Stimulated activated CD4-positive, alpha-beta T cell treated with anti-CD3 and anti-CD28 coated beads, Interleukin-15, amount 100 ng/mL, for 48 hours (primary cell): ENCODE results near the gene SLC16A7.

Experiments
- DNase-seq, 2 donors: peaks; one replicate each; pipeline ENCODE4 v3.0.0-alpha.2; 2020; ENCODE audit warnings: low read depth in 2 of 2

SLC16A7 gene

GRCh38 chr12:59668674-59669073 is 72.8 kb downstream of the SLC16A7 start:
- no peak for DNase-seq

DNA sequence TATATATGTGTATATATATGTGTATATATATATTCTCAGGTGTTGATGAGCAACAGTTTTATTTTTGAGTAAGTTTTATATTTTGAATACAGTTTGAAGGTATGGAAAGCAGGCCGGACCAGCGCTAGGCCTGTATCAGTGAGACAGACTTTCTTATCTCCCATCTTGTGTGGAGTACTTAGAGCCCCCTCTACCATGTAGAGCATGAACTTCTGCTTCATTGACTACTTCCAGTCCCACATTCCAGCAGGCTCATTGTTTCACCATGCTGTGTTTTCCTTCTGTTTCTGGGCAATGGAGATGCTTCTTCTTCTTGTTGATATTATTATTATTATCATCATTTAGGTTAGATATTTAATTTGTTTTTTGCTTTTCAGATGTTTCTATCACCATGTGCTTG is 76.4 kb downstream of the SLC16A7 start:
- DNase-seq, result no peak

DNA sequence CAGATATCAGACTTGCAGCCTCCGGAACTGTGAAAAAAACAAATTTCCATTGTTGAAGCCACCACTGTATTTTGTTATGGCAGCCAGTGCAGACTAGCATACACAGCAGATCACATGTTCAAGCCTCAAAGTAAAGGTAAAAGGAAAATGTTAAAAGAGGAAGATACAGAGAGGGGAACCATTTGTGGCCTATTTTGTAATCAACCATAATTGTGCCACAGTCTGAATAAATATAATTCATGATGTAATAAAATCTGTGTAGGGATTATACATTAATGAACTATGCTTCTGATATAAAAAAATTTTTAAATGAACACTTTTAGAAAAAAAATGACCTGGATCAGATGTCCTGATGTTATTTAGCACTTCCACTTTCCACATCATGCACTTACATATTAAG is 79.6 kb downstream of the SLC16A7 start:
- DNase-seq, result no peak

DNA sequence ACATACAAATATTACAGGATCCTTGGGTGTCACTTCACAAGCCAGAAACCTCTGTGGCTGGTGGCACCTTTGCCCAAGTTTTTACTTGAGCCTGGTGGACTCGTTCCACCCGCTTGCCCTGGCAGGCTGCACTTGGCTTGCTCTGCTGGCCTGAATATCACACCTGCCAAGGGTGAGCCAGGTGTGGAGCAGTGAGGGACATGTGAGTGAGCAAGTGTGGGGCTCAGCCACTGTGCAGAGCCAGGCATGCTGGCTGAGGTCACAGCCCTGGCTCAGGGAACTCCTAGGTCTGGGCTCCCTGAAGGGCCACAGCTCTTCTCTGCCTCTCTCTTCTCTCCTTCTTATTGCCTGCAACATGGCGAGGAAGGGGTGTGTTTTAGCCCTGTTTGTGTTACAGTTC is 82.0 kb downstream of the SLC16A7 start:
- DNase-seq, result no peak

GRCh38 chr12:59678759-59679411 is 83.1 kb downstream of the SLC16A7 start:
- no peak for DNase-seq

DNA sequence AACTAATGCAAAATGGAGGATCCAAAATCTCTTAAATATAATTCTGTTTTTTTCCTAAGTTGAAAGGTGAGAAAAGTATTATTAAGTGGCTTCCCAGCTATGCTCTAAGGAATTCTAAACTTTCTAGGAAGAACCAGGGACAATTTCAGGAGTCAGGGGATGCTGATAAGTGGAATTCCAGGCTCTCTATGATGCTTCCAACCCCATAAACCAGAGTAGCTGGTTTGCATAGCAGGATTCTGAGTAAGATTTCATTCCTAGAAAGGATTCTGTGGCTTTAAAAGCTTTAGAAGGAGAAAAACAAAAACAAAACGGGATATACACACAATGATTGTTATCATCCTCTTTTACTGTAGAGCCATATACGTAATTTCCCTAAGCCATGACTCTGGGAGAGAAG is 93.9 kb downstream of the SLC16A7 start:
- DNase-seq, result no peak

- DNase-seq, result no peak
Measured at GRCh38 chr12:59695379-59695778, 99.5 kb downstream of the SLC16A7 start.

DNA sequence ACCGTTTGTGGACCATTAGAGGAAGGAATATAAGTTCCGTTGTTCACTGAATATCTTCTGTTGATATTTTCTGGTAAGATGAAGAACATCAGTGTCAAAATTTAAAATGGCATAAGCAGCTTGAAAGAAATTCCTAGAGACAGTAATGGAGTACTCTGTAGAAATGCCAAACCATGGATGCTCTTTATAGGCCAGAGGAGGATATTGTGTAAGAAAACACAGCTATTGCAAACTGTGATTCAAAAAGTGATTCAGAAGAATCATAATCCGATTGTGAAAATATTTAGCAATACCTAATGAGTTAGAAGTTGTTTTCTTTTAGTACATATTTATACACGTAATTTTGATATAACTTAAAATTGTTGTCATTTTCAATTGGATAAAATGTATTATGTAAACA is 102.8 kb downstream of the SLC16A7 start:
- DNase-seq, result no peak

DNA sequence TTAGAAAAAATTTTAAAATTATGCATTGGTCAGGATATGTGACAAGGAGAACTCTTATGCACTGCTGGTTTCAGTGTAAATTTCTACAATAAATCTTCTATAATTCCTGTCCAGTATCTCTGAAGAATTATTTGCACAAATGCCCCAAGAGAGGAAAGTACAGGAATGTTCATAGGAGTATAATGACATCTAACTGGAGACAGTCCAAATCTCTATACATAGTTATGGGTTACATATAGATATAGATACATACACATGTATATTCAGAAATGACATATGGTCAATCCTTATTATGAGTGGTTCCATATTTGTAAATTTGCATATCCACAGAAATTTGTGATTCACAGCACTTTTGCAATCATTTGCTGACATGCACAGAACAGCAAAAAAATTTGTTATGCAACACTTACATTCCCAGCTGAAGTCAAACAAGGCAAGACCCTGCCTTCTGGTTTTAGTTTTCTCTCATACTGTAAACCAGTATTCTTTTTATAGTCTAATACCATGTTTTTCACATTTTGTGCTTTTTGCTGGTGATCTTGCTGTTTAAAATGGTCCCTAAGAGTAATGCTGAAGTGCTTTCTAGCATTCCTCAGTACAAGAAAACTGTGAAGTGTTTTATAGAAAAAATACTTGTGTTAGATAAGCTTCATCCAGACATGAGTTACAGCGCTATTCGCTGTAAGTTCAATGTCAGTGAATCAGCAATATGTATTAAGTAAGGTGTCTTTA is 103.8 kb downstream of the SLC16A7 start:
- no peak for DNase-seq

GRCh38 chr12:59700153-59700450 is 104.3 kb downstream of the SLC16A7 start:
- no peak for DNase-seq

DNA sequence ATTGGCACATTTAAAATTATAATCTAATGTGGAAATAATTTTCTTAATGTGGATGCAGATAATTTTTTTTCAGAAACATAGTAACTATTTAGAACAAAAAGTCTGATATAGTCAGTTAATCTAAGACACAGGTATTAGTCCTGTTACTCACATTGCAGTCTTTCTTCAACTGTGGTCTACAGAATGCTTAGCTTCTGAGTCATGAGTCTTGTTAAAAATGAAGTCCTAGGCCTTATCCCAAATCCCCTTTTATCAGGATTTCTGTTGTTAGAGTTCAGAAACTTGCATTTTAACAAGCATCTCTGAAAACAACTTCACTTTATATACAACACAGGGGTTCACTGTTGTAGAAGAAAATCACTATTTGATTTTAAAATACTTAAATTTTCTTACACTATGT is 112.2 kb downstream of the SLC16A7 start:
- no peak for DNase-seq

GRCh38 chr12:59708484-59708883 is 112.7 kb downstream of the SLC16A7 start:
- no peak for DNase-seq

- no peak for DNase-seq
Measured at GRCh38 chr12:59710004-59710628, 114.3 kb downstream of the SLC16A7 start.

- no peak for DNase-seq
Measured at GRCh38 chr12:59710964-59711363, 115.1 kb downstream of the SLC16A7 start.

DNA sequence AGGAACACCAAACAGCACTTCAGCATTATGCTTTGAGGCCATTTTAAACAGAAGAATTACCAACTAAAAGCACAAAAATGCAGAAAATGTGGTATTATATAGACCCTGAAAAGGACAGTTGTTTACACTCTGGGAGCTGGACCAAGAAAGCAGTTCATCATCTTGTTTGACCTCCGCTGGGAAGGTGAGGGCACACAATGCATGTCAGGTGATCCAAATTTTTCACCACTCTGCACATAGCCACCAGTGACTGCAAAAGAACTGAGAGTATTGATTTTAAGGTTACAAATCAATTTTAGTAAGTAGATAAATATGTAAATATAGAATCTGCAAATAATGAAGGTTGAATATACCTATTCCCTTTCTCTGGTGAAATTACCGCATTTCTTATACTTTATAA is 119.6 kb downstream of the SLC16A7 start:
- DNase-seq, result no peak

GRCh38 chr12:59716043-59716442 is 120.2 kb downstream of the SLC16A7 start:
- DNase-seq, result no peak

GRCh38 chr12:59717436-59717835 is 121.6 kb downstream of the SLC16A7 start:
- no peak for DNase-seq

DNA sequence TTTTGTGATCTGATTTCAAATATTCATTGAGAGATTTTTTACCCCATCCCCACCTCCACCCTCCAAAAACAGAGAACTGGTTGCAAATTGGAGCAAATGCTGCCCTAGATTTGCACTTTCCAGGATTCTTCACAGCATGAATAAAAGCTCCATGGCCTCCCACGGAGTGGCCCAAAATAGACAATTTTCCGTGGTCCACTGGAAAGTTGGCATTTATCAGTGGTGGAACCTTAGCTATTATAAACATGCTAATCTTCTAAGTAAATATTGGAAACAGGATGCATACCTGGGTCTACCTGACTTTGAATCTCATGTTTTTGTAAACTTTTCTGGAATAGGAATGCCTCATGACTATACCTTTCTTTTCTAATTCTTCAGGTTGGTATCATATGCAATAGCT is 123.9 kb downstream of the SLC16A7 start:
- no peak for DNase-seq

- no peak for DNase-seq
Measured at GRCh38 chr12:59723520-59723919, 127.7 kb downstream of the SLC16A7 start.

DNA sequence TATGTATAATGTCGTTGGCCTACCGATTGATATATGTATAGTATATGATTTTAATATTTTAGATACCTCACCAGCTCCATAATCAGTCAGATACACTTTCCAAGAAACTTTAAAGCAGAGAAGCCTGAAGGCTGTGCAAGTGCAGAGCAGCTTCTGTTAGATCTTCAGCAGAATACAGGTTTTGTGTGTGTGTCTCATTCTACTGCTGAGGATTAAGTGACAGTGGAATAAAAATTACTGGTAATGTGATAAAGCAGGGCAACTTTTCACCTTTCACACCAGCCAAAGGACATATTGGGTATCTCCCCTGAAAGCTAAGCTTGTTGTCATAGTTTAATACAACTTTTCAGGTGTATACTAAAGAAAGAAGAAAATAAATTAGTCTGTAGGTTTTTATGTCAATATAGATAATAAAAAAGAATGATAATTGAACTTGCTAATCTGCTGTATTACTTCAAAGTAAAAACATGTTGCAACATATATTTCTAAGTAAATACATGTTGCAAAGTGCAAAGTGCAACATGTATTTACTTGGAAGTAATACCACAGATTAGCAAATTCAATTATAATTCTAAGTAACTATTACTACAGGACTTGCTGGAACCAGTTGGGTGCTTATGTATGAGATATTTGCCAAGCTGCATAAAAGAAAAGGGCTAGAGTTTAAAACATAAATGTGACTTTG is 128.3 kb downstream of the SLC16A7 start:
- DNase-seq, result no peak

- no peak for DNase-seq
Measured at GRCh38 chr12:59733200-59733599, 137.4 kb downstream of the SLC16A7 start.

DNA sequence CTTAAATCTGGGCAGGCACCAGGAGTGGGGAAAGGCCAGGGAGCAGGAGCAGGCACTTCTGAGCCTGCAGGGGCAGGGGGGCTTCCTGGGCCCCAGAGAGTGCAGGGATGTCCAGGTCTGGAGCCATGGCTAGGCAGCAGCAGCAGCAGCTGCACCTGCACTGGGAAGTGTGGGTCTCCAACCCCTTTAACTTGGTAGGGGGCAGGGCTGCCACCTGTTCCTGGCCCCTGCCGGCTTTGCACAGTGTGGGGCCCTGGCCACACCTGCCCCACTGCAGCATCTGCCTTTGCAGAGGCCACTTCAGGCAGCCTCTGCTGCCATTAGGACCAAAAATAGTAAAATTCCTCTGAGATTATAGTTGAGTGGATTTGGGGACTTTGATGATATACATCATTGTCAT is 138.5 kb downstream of the SLC16A7 start:
- no peak for DNase-seq

DNA sequence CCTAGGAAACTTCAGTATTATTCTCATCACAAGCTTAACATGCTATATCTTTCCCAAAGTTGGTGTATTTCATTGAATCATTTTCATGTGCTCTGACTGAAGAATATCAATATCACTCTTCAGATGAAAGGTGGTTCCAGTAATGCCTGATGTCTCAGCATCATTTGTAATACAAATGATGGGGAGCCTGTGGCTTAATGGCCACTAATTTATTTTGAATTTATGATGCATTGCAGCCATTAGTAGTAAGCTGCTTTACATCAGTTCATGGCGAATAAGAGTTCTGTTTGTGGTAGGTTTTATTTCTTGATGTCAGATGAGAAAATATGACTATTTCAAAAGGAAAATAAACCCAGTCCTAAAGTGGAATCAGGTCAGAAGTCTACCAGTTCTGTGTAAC is 139.4 kb downstream of the SLC16A7 start:
- DNase-seq, result no peak
